GM18508 (cell line): Measurements from ENCODE around the gene NUTF2.

ENCODE experiments used
- ATAC-seq: cut with Tn5 transposase; IDR thresholded peaks from one replicate; pipeline ENCODE4 v1.9.1; 2021; ENCODE audit warnings: moderate number of reproducible peaks; ENCODE audit not compliant: insufficient read depth, unreplicated experiment

Gene NUTF2

GRCh38 chr16:67846320-67847063 lies at the start of gene NUTF2:
NUTF2 (plus strand) TSS chr16:67846933; CDS start chr16:67865131, 18,198 bp downstream.
- ATAC-seq, result peak; percentile 43

GRCh38 chr16:67800338-67800926 lies 46.3 kb upstream of the NUTF2 start:
- ATAC-seq, result no peak

GRCh38 chr16:67801241-67801640 lies 45.5 kb upstream of the NUTF2 start:
- ATAC-seq, result no peak

- no peak for ATAC-seq
These were observed 44.9 kb upstream of the NUTF2 start for GRCh38 chr16:67801883-67802282.

GRCh38 chr16:67803894-67804293 lies 42.8 kb upstream of the NUTF2 start:
- ATAC-seq, result no peak

- no peak for ATAC-seq
These were observed 41.7 kb upstream of the NUTF2 start for GRCh38 chr16:67804853-67805542.

- ATAC-seq, result no peak
These were observed 40.9 kb upstream of the NUTF2 start for GRCh38 chr16:67805718-67806427.

GRCh38 chr16:67806428-67807147 lies 40.1 kb upstream of the NUTF2 start, which contains the start of the genes RANBP10 and TSNAXIP1:
RANBP10 (minus strand) TSS chr16:67806560; CDS start chr16:67806536, 24 bp downstream.
TSNAXIP1 (plus strand) TSS chr16:67806889; CDS start chr16:67807150, 261 bp downstream.
- peak; percentile 89 for ATAC-seq

GRCh38 chr16:67807148-67807682 lies 39.5 kb upstream of the NUTF2 start:
- no peak for ATAC-seq

GRCh38 chr16:67811899-67812298 lies 34.8 kb upstream of the NUTF2 start:
- no peak for ATAC-seq

- no peak for ATAC-seq
These were observed 32.2 kb upstream of the NUTF2 start for GRCh38 chr16:67814567-67814966.

GRCh38 chr16:67820608-67821259 lies 26.0 kb upstream of the NUTF2 start:
- no peak for ATAC-seq

GRCh38 chr16:67822511-67822910 lies 24.2 kb upstream of the NUTF2 start:
- ATAC-seq, result no peak

- ATAC-seq, result no peak
These were observed 21.6 kb upstream of the NUTF2 start for GRCh38 chr16:67825119-67825518.

GRCh38 chr16:67825906-67826305 lies 20.8 kb upstream of the NUTF2 start:
- no peak for ATAC-seq

GRCh38 chr16:67828651-67829050 lies 18.1 kb upstream of the NUTF2 start:
- ATAC-seq, result no peak

GRCh38 chr16:67833030-67833414 lies 13.7 kb upstream of the NUTF2 start:
- ATAC-seq, result no peak

- peak; percentile 82 for ATAC-seq
These were observed 13.1 kb upstream of the NUTF2 start for GRCh38 chr16:67833415-67834241.
